ENCODE results near the gene GCNT2.

GRCh38 chr6:10589429-10589727, 68.2 kb downstream of the GCNT2 start:
- TF ChIP-seq POLR2AphosphoS5 (IDR thresholded peaks at IDR 0.05) (no peak), POLR2A (IDR thresholded peaks at IDR 0.05) (no peak)

All from upper lobe of left lung (tissue), 4 donors.